ENCODE data around the gene ARMCX5.

DNA sequence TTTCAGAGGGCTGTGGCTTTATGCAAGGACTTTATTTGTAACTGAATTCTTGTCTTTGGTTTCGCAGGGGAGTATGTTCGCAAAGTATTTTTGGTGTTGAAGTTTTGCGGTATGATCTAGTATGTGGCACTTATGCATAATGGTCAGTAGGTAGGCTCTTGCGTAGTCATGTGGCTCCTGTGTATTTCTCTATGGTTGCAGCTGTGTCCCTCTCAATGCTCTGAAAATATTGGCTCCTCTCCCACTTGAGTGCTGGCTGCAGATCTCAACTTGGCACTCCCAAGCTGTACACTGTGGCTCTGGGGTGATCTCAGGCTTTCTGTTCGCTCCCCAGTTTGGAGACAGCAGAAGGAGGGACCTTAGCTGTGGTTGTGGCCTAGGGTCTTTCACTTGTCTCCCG is 24.8 kb downstream of the ARMCX5 start:
- TF ChIP-seq, protein P1, sequence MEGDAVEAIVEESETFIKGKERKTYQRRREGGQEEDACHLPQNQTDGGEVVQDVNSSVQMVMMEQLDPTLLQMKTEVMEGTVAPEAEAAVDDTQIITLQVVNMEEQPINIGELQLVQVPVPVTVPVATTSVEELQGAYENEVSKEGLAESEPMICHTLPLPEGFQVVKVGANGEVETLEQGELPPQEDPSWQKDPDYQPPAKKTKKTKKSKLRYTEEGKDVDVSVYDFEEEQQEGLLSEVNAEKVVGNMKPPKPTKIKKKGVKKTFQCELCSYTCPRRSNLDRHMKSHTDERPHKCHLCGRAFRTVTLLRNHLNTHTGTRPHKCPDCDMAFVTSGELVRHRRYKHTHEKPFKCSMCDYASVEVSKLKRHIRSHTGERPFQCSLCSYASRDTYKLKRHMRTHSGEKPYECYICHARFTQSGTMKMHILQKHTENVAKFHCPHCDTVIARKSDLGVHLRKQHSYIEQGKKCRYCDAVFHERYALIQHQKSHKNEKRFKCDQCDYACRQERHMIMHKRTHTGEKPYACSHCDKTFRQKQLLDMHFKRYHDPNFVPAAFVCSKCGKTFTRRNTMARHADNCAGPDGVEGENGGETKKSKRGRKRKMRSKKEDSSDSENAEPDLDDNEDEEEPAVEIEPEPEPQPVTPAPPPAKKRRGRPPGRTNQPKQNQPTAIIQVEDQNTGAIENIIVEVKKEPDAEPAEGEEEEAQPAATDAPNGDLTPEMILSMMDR (IDR thresholded peaks at IDR 0.05; ENCODE audit: insufficient read depth, low read length, poor library complexity, severe bottlenecking) = no peak
- TF ChIP-seq EZH2phosphoT487 (conservative IDR thresholded peaks at IDR 0.05; ENCODE audit: low read length) = no peak

All from SU-DHL-6 (cell line).